Naive B cell (primary cell): ENCODE measurements around the gene EDA2R. TPM values are rescaled to one million over a fixed set of nuclear protein-coding genes. Genes with fewer than 3 reads are reported as not detected.

Experiments
- ATAC-seq, 2 donors: fragments of 150-1000 bp; cut with Tn5 transposase; 2 replicates each; pipeline ENCODE4 v1.10.0; 2021; ENCODE audit warnings: low read depth in 2 of 2, mild to moderate bottlenecking in 2 of 2, moderate library complexity in 2 of 2
- DNase-seq: peaks from one replicate; pipeline ENCODE4 v3.0.0; 2022
- H3K27ac Mint-ChIP-seq, 6 donors: one replicate each; pipeline ENCODE4 v1.8.0; 2020 to 2022; ENCODE audit warnings: mild to moderate bottlenecking in 6 of 6, mixed read lengths in 6 of 6, moderate library complexity in 5 of 6, inconsistent platforms in 2 of 6
- H3K27me3 Mint-ChIP-seq, 3 donors: one replicate each; pipeline ENCODE4 v1.8.0; 2021 to 2022; ENCODE audit warnings: mixed read lengths in 3 of 3, mild to moderate bottlenecking in 1 of 3
- H3K36me3 Mint-ChIP-seq, 2 donors: one replicate each; pipeline ENCODE4 v1.8.0; 2020 to 2022; ENCODE audit warnings: mixed read lengths in 2 of 2, inconsistent platforms in 1 of 2, mild to moderate bottlenecking in 1 of 2
- H3K4me1 Mint-ChIP-seq, 3 donors: one replicate each; pipeline ENCODE4 v1.8.0; 2020 to 2022; ENCODE audit warnings: mixed read lengths in 3 of 3, inconsistent platforms in 1 of 3, mild to moderate bottlenecking in 1 of 3, moderate library complexity in 1 of 3
- H3K4me3 Mint-ChIP-seq, 8 donors: one replicate each; pipeline ENCODE4 v1.8.0; 2020 to 2022; ENCODE audit warnings: mild to moderate bottlenecking in 8 of 8, mixed read lengths in 8 of 8, moderate library complexity in 8 of 8, inconsistent platforms in 2 of 8
- H3K9me3 Mint-ChIP-seq, 7 donors: one replicate each; pipeline ENCODE4 v1.8.0; 2020 to 2022; ENCODE audit warnings: mixed read lengths in 7 of 7, mild to moderate bottlenecking in 5 of 7, inconsistent platforms in 2 of 7, moderate library complexity in 1 of 7
- polyA plus RNA-seq, 6 donors: library from polyadenylated mRNA; unstranded; fragments of 300-500 nt; fragmentation: Illumina TruSeq; gene quantifications; one replicate each; pipeline ENCODE4 v1.2.3, GENCODE V29; 2021; ENCODE audit warnings: low read depth in 6 of 6

Gene EDA2R
- polyA plus RNA-seq, 6 donors from 2014 or later, result 0.22 to 0.45 (median 0.42) TPM; not detected in 3

DNA sequence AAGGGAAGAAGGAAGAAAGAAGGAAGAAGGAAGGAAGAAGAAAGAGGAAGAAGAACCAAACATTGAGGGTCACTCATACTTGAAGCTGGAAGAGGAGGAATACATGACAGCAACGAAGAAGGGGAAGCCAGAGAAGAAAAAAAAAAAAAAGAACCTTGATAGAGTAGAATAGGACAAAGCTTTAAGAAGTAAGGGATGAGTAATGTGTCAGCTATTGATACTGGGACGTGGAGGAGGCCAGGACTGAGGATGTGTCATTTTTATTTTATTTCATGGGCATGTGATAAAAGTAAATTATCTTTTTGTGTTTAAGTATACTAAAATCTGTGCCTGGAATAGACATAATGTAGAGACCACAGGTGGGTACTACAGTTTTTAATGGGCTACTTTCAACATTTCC, 6.4 kb downstream of the EDA2R start:
- no peaks in the 10 kb centered on the region for H3K36me3 Mint-ChIP-seq
- no peaks in the 10 kb centered on the region for H3K4me1 Mint-ChIP-seq
- DNase-seq (no peak), ATAC-seq (no peak)
- no peak overlapping the region for H3K4me3 Mint-ChIP-seq
- peak overlapping the region in 1 of 6 donors; percentile 3 for H3K27ac Mint-ChIP-seq
- H3K27me3 Mint-ChIP-seq, result no peaks in the 10 kb centered on the region
- peaks cover 0 to 6% (median 0%) of the 10 kb centered on the region in 7 donors for H3K9me3 Mint-ChIP-seq

DNA sequence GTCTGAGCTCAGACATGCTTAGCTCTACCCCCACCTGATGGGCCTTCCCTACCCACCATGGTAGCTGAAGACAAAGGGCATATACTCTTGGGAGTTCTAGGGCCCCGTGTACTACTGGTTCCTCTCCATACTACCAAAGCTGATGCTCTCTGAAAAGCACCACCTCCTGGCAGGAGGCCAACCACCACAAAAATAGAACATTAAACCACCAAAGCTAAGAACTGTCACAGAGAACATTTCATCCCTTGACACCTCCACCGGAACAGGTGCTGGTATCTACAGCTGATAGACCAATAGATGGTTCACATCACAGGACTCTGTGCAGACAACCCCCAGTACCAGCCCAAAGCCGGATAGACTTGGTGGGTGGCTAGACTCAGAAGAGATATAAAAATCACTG, 13.4 kb downstream of the EDA2R start:
- no peak overlapping the region for H3K27ac Mint-ChIP-seq
- H3K27me3 Mint-ChIP-seq, result peaks cover 0 to 6% (median 0%) of the 10 kb centered on the region in 3 donors
- ATAC-seq (no peak), DNase-seq (no peak)
- H3K4me3 Mint-ChIP-seq, result no peak overlapping the region
- H3K9me3 Mint-ChIP-seq, result peaks cover 0 to 7% (median 0%) of the 10 kb centered on the region in 7 donors
- H3K4me1 Mint-ChIP-seq, result peaks cover 0 to 7% (median 5%) of the 10 kb centered on the region in 3 donors
- no peaks in the 10 kb centered on the region for H3K36me3 Mint-ChIP-seq

DNA sequence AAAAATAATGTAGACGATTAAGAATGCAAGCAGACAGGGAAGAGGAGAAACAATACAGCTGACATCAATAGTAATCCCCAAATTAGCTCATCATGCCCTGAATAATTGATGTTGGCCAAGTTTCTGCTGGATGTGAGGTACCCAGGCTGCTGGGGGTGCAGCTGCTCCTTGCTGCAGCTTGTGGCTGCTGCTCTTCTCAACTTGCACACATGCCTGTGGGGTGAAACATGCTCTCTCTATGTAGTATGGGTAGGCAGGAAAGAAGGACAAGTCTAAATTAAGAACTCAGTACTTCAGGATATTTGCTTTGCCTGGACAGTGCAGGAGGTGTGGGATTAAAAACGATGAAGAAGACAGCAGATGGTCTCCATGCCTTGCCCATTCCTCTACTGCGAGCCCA, 16.7 kb downstream of the EDA2R start:
- Mint-ChIP-seq H3K27ac (peak overlapping the region in 1 of 6 donors; percentile 42), H3K27me3 (peaks cover 0 to 6% (median 0%) of the 10 kb centered on the region in 3 donors), H3K4me1 (peaks cover 0 to 11% (median 5%) of the 10 kb centered on the region in 3 donors), H3K4me3 (no peak overlapping the region), H3K9me3 (peaks cover 0 to 5% (median 0%) of the 10 kb centered on the region in 7 donors), H3K36me3 (no peaks in the 10 kb centered on the region)
- no peak for ATAC-seq
- no peak for DNase-seq

DNA sequence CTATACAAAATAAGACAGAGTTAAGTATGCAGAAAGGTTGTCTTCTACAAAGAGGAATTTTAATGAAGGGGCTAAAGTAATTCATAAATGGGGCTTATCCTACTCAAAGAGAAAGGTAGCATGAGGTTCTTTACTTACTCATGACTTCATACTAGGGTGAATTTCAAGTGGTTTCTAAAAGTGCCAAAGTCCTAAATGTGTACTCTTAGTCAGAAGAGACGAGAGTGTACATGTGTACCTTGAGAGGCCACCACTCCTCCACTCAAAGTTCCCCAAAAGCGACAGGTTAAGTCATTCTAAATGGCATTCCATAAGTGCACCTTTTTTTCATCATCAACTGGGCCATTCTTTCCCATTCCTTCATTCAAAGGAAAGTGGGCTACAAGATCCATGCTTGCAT, 21.9 kb downstream of the EDA2R start:
- Mint-ChIP-seq H3K27me3 (no peaks in the 10 kb centered on the region), H3K9me3 (peaks cover 0 to 5% (median 0%) of the 10 kb centered on the region in 7 donors)
- DNase-seq, result no peak

DNA sequence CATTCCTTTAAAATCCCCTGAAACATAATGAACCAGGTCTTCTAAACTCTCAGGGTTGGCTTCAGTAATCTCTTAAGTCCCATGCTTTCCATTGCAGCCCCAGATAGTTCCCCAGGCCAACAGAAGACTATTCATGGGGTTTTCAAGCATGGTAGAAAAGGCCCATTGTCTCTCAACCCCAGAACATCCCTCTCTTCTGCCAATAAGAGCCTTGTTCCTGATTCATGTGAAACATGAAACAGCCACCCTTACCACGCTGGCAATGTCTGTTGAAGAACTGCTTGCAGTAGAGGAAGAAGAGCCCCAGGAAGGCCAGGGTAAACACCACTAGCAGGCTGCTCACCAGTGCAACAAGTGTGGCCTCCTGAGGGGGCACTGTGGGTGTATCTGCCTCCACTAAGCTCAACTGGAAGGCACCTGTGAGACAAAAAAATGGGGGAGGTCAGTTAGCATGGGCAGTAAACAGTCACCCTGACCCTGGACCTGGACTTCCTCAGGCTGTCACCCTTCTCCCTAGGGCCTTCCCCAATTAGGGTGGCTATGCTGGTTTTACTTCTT, 36.4 kb downstream of the EDA2R start:
- Mint-ChIP-seq H3K27ac (peak overlapping the region in 2 of 6 donors; percentile 34 to 57), H3K27me3 (no peaks in the 10 kb centered on the region), H3K36me3 (peaks cover 0 to 3% of the 10 kb centered on the region in 2 donors), H3K4me3 (peak overlapping the region in 1 of 8 donors; percentile 57), H3K4me1 (peaks cover 4 to 17% (median 6%) of the 10 kb centered on the region in 3 donors), H3K9me3 (peaks cover 0 to 15% (median 5%) of the 10 kb centered on the region in 7 donors)
- ATAC-seq, result peak in 1 of 2 donors; percentile 25
- no peak for DNase-seq

More for the DNA sequence above, 21.9 kb downstream of the EDA2R start:
- H3K36me3 Mint-ChIP-seq, result no peaks in the 10 kb centered on the region
- peaks cover 0 to 4% (median 0%) of the 10 kb centered on the region in 3 donors for H3K4me1 Mint-ChIP-seq
- no peak for ATAC-seq
- H3K4me3 Mint-ChIP-seq, result no peak overlapping the region
- H3K27ac Mint-ChIP-seq, result peak overlapping the region in 1 of 6 donors; percentile 22

DNA sequence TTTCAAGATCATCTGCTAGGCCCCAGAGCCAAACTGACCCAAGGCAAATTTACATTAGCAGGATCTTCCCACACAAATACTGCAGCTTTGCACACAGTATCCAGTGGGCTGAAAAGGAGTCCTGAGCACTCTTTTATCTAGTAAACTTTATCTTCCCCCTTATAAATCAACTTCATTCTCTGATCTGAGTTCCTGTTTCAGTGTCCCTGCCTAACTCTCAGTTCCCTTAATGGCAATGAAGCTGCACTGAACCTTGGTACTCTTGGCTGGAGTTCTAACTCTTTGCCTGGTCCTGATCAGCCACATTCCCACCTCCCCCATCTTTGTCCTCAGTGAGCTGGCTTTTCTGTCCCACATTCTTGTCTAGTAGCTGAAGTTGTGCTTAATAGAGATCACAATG, 37.4 kb downstream of the EDA2R start:
- H3K27ac Mint-ChIP-seq, result peak overlapping the region in 3 of 6 donors; percentile 1 to 45 (median 11)
- ATAC-seq, result peak; percentile 55 to 56
- no peaks in the 10 kb centered on the region for H3K27me3 Mint-ChIP-seq
- H3K9me3 Mint-ChIP-seq, result peaks cover 0 to 6% (median 0%) of the 10 kb centered on the region in 7 donors
- peak; percentile 6 for DNase-seq
- H3K4me3 Mint-ChIP-seq, result no peak overlapping the region
- no peaks in the 10 kb centered on the region for H3K36me3 Mint-ChIP-seq
- peaks cover 4 to 17% (median 6%) of the 10 kb centered on the region in 3 donors for H3K4me1 Mint-ChIP-seq

DNA sequence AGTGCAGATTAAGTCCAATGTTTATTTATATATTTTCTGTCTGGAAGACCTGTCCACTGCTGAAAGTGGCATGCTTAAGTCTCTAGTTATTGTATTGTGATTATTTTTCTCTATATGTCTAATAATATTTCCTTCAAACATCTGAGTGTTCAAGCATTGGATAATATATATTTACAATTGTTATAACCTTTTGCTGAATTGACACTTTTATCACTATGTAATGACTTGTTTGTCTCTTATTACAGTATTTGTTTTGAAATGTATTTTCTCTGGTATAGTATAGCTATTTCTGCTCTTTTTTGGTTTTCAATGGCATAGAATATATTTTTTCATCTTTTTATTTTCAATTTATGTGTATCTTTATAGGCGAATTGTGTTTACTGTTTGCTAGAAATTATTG, 59.7 kb downstream of the EDA2R start:
- H3K4me3 Mint-ChIP-seq, result no peak overlapping the region
- no peak for DNase-seq
- no peak overlapping the region for H3K27ac Mint-ChIP-seq
- no peaks in the 10 kb centered on the region for H3K27me3 Mint-ChIP-seq
- no peak for ATAC-seq
- peaks cover under 1 to 29% (median 10%) of the 10 kb centered on the region in 7 donors for H3K9me3 Mint-ChIP-seq
- H3K4me1 Mint-ChIP-seq, result no peaks in the 10 kb centered on the region
- no peaks in the 10 kb centered on the region for H3K36me3 Mint-ChIP-seq

DNA sequence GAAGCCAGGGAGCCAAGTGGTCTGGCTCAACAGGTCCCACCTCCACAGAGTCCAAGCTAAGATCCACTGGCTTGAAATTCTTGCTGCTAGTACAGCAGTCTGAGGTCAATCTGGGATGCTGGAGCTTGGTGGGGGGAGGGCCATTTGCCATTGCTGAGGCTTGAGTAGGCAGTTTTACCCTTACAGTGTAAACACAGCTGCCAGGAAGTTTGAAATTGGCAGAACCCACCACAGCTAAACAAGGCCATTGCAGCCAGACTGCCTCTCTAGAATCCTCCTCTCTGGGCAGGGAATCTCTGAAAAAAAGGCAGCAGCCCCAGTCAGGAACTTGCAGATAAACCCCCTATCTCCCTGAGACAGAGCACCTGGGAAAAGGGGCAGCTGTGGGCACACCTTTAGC, 84.9 kb downstream of the EDA2R start:
- Mint-ChIP-seq H3K27ac (no peak overlapping the region), H3K4me3 (no peak overlapping the region), H3K4me1 (no peaks in the 10 kb centered on the region), H3K36me3 (no peaks in the 10 kb centered on the region), H3K9me3 (peaks cover 0 to 20% (median 4%) of the 10 kb centered on the region in 7 donors), H3K27me3 (peaks cover 0 to 5% (median 0%) of the 10 kb centered on the region in 3 donors)
- ATAC-seq (no peak), DNase-seq (no peak)

DNA sequence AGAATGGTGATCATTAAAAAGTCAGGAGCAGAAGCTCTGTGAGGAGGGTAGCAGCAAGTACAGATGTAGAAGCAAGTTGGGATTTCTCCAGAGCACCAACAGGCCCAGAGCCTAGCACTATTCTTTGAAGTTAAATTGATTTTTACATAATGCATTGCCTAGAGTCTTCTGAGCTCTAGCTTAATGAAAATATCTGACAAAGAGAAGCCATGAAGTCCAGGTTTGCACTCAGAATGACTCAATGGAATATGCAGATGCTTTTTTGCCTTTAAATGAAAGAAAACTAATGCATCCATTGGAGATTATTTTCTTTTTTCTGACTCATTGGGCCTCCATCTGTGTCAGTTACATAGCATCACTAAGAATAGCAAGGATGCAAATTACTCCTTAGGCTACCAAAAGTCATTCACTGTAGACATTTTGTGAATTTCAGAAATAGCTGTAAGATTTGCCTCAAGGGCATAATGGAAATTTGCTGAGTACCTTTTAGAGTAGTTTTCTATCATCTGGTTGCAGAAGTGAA, 91.0 kb downstream of the EDA2R start:
- ATAC-seq (no peak), DNase-seq (no peak)
- Mint-ChIP-seq H3K27ac (no peak overlapping the region), H3K36me3 (no peaks in the 10 kb centered on the region), H3K9me3 (peaks cover 0 to 11% (median 2%) of the 10 kb centered on the region in 7 donors), H3K27me3 (peaks cover 0 to 5% (median 0%) of the 10 kb centered on the region in 3 donors), H3K4me3 (no peak overlapping the region), H3K4me1 (no peaks in the 10 kb centered on the region)
